WTC11 (cell line): ENCODE results near the gene HSBP1L1.

Experiments used
- ATF6 ChIP-seq: sonication (generic); formaldehyde crosslinking; IDR thresholded peaks from 2 replicates; pipeline ENCODE4 v1.8.1; 2023; ENCODE audit warnings: mild to moderate bottlenecking, missing genetic modification reagents
- CTCF ChIP-seq: fragments of 200-600 bp; IDR thresholded peaks from 2 replicates; pipeline ENCODE4 v1.8.0; 2022; ENCODE audit warnings: antibody characterized with exemption
- JUN ChIP-seq: sonication (generic); formaldehyde crosslinking; IDR thresholded peaks from 2 replicates; pipeline ENCODE4 v1.8.0; 2023; ENCODE audit warnings: mild to moderate bottlenecking, missing genetic modification reagents
- USF2 ChIP-seq: sonication (generic); formaldehyde crosslinking; IDR thresholded peaks from 2 replicates; pipeline ENCODE4 v1.8.1; 2023; ENCODE audit warnings: mild to moderate bottlenecking, missing genetic modification reagents, moderate library complexity
- ZNF281 ChIP-seq: sonication (generic); formaldehyde crosslinking; IDR thresholded peaks from 2 replicates; pipeline ENCODE4 v1.8.0; 2023; ENCODE audit warnings: mild to moderate bottlenecking, missing genetic modification reagents

GRCh38 chr18:79947054-79947755 is 17.2 kb upstream of the HSBP1L1 start:
- TF ChIP-seq JUN (CRISPR knock-in tag) (no peak), CTCF (no peak), ATF6 (no peak), USF2 (CRISPR knock-in tag) (no peak), ZNF281 (CRISPR knock-in tag) (no peak)
